Pulmonary artery endothelial cell (primary cell): Measurements from ENCODE around the gene CDC42BPA. TPM values are rescaled to one million over a fixed set of nuclear protein-coding genes. Genes with fewer than 3 reads are reported as not detected.
"Not testable (repeated sequence)": the region's sequence is repeated elsewhere in the genome, so short reads cannot be mapped to it uniquely, and the experiment has no call there.

Experiments used
- DNase-seq: peaks from one replicate; pipeline ENCODE4 v3.0.0-alpha.2; 2011; ENCODE audit warnings: low read depth, low spot score
- total RNA-seq: library from RNA; depleted of rRNA; stranded (reverse); fragments of >200 nt; gene quantifications from 2 replicates; pipeline ENCODE4 v1.2.3, GENCODE V29; 2014

Gene CDC42BPA
- total RNA-seq, 1 donor from 2014 or later, result 67.7 TPM

DNA sequence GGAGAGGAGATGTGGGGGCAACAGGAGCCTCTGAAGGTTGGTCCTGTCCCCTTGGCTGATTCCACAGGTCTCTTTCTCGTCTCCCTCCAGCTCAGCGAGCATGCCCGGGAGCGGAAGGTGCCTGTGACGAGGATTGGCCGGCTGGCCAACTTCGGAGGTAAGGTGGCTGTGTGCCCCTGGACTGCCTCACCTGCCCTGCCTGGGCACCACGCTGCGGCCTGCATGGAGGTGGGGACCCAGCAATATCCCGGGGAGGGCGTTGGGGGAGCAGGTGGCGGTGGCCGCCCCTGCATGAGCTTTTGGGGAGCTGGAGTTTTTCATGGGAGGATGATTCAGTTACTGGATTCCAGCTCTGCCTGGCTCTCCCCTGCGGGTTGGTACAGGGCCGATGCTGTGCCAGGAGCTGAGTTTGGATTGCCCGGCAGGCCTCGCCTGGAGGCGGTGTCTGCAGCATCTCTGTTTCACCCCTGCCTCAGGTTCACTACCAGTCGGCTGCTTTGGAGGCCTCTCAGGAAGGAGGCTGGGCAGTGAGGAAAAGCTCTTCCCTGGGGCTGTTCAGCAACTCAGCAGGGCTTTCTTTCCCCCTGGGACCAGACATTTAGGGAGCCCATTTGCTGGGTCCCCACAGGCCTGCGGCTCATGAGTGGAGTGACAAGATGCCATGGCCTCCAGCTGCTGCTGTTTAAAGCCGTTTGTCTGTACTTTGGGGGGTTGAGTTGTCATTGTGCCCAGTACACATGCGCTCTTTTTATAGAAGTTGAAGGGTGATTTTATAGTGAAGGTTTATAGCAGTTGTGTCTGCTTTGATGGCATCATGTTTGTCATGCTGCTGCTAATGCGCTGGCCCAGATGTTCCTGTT lies 352.5 kb downstream of the CDC42BPA start:
- DNase-seq, result no peak

DNA sequence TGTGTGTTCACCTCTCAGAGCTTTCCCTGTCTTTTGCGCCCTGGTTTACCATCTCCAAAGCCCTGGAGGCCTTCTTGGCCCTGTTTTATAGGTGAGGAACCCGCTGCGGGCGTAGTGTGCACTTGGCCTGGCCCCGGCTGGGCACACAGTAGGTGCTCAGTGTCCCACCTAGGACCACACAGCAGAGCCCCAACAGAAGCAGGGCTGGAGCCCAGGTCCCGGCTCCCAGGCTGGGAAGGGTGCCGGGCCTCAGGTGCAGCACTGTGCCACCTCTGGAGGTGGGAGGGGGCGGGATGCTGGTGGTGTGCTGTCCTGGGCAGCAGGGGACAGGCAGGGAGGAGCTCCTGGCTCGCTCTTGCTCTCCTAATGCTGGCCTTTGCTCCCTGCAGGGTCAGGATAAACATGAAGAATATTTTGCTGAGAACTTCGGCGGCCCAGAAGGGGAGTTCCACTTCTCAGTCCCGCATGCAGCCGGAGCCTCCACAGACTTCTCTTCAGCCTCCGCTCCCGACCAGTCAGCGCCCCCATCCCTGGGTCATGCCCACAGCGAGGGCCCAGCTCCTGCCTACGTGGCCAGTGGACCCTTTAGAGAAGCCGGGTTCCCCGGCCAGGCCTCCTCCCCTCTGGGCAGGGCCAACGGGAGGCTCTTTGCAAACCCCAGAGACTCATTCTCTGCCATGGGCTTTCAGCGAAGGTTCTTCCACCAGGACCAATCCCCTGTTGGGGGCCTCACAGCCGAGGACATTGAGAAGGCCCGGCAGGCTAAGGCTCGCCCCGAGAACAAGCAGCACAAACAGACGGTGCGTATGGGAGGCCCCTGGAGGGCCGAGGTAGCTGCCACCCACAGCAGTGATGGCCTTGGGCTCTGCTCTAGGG lies 353.4 kb downstream of the CDC42BPA start:
- no peak for DNase-seq

DNA sequence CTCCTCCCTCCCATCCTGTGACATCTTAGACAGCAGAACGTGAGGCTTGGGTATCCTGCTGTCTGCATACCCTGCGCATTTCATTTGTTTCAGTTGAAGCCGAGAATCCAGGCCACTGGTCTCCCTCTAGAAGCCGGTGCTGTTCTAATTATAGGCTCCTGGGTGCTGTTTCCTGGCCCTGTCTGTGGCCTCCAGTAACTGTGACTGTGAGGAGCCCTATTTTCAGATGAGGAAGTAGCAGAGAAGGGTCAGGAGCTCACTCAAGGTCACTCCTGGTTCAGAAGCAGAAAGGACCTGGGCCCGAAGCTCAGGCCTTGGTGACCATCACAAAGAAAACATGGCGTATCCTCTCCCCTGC lies 354.2 kb downstream of the CDC42BPA start:
- DNase-seq, result no peak

DNA sequence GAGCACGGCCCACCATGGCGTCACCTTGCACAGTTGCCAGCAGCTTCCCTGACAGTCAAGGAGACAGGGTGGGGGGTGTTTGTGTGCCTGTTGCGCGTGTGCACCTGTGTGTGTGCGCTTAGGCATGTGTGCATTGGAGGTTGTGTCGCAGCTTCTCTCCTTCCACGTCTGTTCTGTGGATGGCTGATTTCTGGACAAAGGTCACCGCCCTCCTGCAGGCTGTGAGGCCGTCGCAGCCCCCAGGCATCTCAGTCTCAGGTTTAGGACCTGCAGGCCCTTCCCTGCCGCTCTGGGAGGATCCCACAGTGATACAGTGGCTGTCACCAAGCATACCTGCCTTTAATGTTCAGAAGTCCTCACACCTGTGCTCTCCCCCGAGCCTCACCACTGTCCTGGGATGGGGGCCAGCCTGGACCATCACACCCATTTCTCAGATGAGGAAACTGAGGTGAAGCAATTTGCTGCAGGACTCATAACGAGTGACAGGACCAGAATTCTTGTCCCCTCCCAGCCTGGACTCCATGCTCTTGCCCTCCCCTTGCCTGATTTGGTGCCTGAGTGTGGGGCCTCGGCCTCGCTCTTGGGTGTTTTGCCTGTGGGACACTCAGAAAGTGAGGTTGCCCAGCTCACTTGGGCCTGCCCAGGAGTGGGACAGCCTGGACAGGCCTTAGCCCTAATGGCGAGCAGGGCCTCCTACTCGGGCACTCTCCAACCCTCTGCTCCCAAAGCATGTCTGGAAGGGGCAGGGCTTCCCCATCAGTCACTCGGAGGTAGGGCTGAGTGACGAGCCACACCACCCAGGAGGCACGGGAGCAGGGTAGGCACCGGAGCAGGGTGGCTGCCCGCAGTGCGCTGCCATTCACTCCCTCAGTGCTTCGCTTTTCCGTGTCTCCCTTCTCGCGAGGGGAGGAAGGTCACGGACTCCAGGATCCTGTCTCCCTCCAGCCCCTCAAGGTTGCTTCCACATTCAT lies 355.6 kb downstream of the CDC42BPA start:
- no peak for DNase-seq

DNA sequence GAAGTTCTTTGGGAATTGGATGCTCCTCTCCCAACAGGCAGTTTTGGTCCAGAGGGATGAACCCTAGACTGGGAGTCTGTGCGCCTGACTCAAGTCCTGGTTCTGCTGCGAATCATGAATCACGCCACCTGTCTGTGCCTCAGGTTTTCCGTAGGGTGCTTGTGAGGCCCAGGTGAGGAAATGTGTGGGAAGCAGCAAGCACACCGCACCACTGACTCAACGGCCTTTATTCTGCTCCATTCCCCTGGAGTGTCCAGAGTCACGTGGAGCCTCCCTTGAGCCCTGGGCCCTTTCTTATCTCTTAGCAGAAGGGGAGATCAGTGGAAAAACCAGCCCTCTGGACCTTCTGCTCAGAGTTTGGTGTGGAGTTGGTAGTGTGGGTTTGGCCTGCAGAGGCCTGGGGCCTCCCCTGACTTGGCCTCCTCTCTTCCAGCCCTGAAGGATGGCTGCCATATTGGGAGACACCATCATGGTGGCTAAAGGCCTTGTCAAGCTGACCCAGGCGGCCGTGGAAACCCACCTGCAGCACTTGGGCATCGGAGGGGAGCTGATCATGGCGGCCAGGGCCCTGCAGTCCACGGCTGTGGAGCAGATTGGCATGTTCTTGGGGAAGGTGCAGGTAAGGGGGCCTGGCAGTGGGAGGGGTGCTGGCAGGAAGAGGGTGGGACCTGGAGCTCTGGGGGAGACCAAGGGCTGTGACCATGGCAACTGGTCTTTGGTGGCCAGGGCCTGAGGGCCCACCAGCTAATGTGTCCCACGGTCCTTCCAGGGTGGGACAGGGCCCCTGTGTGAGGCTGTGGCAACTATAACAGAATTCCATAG lies 357.1 kb downstream of the CDC42BPA start:
- DNase-seq, result no peak

DNA sequence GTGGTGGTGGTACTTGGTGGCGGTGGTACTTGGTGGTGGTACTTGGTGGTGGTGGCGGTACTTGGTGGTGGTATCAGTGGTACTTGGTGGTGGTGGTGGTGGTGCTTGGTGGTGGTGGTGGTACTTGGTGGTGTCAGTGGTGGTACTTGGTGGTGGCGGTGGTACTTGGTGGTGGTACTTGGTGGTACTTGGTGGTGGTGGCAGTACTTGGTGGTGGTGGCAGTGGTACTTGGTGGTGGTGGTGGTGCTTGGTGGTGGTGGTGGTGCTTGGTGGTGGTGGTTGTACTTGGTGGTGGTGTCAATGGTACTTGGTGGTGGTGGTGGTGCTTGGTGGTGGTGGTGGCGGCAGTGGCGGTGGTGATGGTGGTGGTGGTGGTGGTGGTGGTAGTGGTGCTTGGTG lies 358.0 kb downstream of the CDC42BPA start:
- no peak for DNase-seq

DNA sequence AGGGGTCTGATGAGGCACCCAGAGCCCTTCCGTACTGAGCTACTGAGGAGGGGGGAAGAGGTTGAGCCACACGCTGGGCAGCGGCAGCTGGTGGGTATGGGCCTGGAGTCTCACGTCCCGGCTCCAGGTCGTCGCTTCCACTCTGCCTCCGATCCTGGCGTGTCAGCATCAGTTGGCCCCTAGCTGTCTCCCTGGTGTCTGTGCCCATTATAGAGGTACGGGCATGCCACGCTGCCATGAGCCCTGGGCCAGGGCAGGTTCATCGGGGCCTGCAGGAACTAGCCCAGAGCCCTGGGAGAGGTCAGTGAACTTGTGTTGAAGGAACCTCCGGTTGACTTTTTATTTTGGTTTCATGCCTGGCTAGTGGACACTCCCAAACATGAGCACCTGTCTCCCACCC lies 360.0 kb downstream of the CDC42BPA start:
- DNase-seq, result no peak

DNA sequence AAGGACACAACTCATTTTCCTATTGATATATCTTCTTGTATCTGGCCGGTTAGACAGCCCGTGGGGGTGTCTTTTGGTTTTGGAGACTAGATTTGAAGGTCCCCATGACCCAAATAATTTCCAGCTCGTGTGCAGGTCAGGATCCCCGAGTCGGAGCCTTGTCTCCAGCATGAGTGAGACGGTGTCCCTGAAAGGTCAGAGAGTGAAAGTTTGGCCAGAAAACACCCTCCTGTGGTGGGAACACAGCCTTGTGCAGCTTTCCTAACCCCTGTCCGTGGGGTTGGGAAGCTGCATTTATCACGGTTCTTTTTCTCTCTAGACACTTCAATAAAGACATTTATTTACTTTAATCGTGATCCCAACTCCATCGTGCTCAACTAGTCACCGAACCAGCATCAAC lies 360.6 kb downstream of the CDC42BPA start:
- no peak for DNase-seq

DNA sequence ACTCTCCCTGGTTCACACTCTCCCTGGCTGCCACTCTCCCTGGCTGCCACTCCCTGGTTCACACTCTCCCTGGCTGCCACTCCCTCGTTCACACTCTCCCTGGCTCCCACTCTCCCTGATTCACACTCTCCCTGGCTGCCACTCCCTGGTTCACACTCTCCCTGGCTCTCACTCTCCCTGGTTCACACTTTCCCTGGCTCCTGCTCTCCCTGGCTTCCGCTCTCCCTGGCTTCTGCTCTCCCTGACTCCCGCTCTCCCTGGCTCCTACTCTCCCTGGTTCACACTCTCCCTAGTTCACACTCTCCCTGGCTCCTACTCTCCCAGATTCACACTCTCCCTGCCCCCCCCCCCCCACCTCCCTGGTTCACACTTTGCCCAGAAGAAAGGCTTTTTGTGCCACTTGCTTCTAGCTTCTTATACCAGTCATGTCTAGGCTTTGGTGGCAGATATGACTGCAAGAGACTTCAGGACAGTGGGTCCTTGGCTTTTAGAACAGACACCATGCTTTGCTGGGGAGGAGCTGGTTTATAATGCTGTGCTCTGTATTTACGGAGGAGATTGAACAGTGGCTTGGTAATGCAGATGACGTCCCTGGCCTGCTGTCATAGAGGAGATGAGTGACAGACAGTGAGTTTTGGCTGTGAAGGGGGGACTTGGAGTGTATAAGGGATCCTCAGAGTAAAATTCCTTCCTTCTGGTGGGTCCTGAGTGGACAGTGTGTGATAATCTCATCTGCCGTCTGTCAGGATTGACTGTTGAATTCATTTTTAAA lies 361.2 kb downstream of the CDC42BPA start:
- no peak for DNase-seq

DNA sequence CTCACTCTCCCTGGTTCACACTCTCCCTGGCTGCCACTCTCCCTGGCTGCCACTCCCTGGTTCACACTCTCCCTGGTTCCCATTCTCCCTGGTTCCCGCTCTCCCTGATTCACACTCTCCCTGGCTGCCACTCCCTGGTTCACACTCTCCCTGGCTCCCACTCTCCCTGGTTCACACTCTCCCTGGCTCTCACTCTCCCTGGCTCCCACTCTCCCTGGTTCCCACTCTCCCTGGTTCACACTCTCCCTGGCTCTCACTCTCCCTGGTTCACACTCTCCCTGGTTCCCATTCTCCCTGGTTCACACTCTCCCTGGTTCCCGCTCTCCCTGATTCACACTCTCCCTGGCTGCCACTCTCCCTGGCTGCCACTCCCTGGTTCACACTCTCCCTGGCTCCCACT lies 362.4 kb downstream of the CDC42BPA start:
- not testable (repeated sequence) for DNase-seq

DNA sequence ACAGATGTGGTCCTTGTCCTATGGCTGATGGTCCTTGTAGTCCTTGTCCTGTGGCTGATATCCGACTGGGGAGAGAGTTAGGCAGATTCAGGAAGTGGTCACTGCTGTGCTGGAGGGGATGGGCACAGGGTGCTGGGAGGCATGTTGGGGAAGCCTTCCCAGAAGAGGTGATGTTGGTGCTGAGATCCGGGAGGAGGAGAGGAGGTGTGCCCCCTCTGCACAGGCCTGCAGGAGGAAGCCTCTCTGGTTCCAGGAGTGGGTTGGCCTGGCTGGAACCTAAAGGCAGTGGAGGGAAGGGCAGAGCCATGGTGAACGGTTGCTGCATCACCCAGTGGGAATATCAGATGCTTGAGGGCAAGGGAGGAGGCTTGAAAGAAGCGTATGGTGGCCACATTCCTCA lies 363.5 kb downstream of the CDC42BPA start:
- DNase-seq, result no peak

DNA sequence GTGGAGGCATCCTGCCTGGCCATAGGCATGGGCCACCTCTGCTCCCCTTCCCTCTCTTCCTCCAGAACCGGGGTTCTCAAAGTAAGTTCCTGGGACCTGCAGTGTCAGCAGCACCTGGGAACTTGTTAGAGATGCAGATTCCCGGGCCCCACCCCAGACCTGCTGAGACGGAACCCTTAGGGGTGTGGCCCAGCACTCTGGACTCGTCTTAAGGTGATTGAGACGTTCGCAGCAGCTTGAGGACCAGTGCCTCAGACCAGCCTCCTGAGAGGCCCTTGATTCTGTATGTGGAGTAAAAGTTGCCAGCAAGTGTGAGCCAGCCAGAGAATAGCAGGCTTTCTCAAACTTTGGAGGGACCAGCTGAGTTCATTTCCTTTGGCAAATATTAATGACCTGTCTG lies 364.0 kb downstream of the CDC42BPA start:
- no peak for DNase-seq

DNA sequence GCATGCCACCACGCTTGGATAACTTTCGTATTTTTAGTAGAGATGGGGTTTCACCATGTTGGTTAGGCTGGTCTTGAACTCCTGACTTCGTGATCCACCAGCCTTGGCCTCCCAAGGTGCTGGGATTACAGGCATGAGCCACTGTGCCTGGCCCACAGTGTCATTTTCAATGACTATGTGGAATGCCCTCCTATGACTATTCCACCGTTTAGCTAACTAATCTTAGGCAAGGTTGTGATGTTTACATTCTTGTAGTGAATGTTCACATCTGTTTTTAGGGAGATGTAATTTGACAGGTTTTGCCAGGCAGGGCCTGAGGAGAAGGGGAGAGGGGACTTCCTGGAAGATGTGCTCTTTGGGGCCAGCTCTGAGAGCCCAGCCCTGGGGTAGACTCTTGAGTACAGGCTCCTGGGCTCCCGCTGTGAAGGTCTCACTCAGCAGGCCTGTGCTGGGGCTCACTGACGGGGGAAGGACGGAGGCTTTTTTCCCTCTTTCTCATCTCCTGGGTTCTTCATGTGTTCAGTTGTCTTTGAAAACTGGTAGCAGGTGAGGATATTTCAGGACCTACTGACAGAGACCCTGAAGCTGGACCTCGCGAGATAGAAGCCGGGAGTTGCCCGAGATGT lies 365.0 kb downstream of the CDC42BPA start:
- DNase-seq, result no peak

DNA sequence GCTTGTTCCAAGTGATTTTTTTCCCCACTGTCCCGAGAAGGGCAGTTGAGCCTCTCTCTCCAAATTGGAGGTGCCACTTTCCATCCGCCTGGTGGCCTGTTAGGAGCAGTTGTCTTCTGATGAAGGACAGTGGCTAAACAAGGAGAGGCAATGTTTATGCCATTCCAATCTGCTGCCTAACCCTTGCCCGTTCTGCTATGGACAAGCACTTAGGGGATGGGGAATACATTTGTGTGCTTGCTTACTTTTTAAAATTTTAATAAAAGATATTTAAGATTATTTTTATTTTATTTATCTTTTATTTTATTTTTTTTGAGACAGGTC lies 366.2 kb downstream of the CDC42BPA start:
- DNase-seq, result no peak

DNA sequence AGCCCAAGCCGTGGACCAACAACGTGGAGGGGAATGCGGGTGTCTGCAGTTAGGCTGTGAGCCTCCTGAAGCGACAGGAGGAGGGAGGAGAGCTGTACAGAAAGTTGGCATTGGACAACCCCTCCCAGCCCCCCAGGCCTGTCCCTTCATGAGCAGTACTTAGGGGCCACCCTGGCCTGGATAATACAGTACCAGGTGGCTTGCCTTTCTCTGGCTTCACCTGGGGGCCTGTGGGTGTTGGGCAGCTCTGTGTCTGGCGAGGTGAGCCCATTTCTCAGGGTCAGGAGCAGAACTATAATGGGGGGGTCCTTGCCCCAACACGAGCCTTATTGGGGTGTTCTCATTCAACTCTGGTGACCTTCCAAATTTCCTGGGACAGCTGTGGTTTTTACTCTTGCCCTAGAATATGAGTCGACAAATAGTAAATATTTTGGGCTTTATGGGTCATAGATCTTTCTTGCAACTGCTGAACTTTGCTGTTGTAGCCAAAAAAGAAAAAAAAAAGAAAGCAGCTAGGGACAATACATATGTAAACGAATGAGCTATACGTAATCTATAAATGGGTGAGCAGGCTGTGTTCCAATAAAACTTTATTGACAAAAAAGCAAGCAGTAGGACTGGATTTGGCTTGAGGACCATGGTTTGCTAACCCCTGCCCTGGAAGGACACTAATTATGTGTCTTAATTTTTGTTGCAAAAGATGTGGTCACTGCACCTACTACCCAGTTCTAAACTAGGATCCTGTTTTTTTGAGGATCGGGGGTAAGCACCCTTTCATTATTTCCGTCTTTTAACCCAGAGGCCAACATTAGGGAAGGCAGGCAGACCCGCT lies 366.8 kb downstream of the CDC42BPA start:
- DNase-seq, result no peak

DNA sequence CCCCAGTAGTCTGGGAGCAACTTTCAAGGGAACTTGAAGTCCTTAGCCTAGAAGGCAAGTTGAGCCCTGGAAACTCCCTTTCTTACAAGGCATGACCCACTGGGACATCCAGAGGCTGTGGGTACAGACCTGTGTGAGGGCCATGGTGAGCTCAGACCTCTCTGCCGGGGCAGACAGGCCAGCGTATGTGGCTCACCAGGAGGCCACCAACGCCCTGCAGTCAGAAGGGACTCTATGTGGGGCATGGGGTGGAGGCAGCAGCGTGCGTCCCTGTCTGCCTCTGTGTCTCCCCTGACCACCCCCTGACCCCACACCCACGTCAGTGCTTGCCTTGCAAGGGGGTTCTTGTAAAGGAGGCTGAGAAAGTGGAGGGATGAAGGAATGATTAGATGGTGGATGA lies 367.4 kb downstream of the CDC42BPA start:
- no peak for DNase-seq

DNA sequence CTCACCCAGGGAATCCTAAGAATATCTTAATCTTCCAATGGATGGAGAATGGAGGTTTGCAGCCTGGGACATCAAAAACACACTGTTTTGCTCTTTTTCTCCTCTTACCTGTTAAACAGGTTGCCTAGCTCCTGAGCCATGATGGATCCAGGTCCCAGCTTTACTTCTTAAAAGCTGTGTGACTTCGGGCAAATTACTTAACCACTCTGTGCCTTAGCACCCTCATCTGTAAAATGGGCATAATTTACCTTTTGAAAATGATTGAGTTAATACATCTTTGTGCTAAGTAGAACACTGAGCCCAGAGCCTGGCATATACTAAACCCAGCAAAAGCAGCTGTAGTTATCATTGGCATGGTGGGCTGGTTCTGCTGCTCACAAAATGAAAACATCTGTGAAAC lies 368.0 kb downstream of the CDC42BPA start:
- no peak for DNase-seq

DNA sequence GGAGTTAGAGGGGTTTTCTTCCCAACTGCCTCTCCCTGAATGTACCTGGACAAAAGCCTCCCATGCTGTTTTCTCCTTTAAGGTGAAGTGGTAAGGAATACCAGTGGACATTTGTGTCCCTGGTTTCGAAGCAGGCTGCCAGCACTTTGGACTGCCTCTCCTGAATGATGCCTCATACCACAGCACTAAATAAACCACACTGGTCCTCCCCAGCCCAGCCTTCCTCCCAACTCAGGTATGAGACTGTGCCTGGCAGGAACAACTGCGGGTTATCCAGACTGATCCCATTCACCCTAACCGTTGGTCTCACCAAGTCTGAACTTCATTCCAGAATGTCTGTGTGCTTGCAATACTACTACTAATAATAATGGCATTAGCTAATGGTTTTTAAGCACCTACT lies 368.9 kb downstream of the CDC42BPA start:
- DNase-seq, result no peak

DNA sequence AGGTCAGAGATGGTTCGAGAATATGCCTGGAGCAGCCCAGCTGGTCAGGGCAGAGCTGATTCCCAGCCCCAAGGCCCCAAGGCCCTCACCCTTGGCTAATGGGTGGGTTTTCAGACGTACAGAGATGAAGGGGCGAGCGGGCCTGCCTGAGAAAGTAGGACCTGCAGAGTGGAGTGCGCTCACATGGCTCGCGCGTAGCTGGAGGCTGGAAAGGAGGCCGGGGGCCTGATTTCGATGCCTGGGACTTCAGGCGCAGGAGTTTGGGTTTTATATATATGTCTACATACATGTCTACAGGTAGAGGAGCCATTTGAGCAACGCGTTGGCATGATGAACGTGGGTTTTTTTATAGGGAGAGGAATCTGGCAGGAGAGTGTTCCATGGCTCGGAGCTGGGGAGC lies 369.3 kb downstream of the CDC42BPA start:
- no peak for DNase-seq
